Stomach (tissue), 9 donors: Measurements from ENCODE around the gene SEPTIN10. TPM values are rescaled to one million over a fixed set of nuclear protein-coding genes. Genes with fewer than 3 reads are reported as not detected.

ENCODE experiments used
- DNase-seq, 2 donors: peaks; one replicate each; pipeline versions ENCODE4 v3.0.0 to v3.0.0-alpha.2; 2013 to 2019
- H3K27ac ChIP-seq, 5 donors: fragments of 200-600 bp in 4 of 5; sonication (generic) in 4 of 5; one replicate each; pipeline ENCODE4 v1.5.1; 2013 to 2019; ENCODE audit warnings: mild to moderate bottlenecking in 1 of 5, moderate library complexity in 1 of 5
- H3K27me3 ChIP-seq, 3 donors: fragments of 200-600 bp; sonication (generic); one replicate each; pipeline ENCODE4 v1.5.1; 2017 to 2019; ENCODE audit warnings: mixed run types in 1 of 3
- H3K36me3 ChIP-seq, 4 donors: fragments of 200-600 bp; sonication (generic); 1 replicate in 3 of 4; 2 replicates in 1 of 4; pipeline ENCODE4 v1.5.1; 2016 to 2019
- H3K4me1 ChIP-seq, 4 donors: fragments of 200-600 bp; sonication (generic); one replicate each; pipeline ENCODE4 v1.5.1; 2016 to 2019
- H3K4me3 ChIP-seq, 4 donors: fragments of 200-600 bp; sonication (generic) in 3 of 4; one replicate each; pipeline ENCODE4 v1.5.1; 2016 to 2019; ENCODE audit warnings: mild to moderate bottlenecking in 1 of 4
- H3K9me3 ChIP-seq, 4 donors: fragments of 200-600 bp; sonication (generic); one replicate each; pipeline ENCODE4 v1.5.1; 2016 to 2019
- CTCF ChIP-seq, 7 experiments: fragments of 450-650 bp in 4 of 7; fragments of 200-600 bp in 3 of 7; sonication (generic) in 3 of 7; IDR thresholded peaks; one replicate each; pipeline ENCODE4 v1.5.1; 2016 to 2019; ENCODE audit warnings: antibody characterized with exemption in 7 of 7, control low read depth in 2 of 7, mild to moderate bottlenecking in 1 of 7
- EP300 ChIP-seq: sonication (generic); formaldehyde crosslinking; IDR thresholded peaks from one replicate; pipeline ENCODE4 v1.6.1; 2017; ENCODE audit warnings: antibody characterized with exemption
- POLR2A ChIP-seq, 4 donors: fragments of 450-650 bp; IDR thresholded peaks; one replicate each; pipeline ENCODE4 v1.6.1; 2016; ENCODE audit warnings: antibody characterized with exemption in 4 of 4, control low read depth in 2 of 4, mild to moderate bottlenecking in 1 of 4, moderate library complexity in 1 of 4
- POLR2AphosphoS5 ChIP-seq, 3 donors: sonication (generic); formaldehyde crosslinking; IDR thresholded peaks; one replicate each; pipeline ENCODE4 v1.6.1; 2016; ENCODE audit warnings: antibody characterized with exemption in 3 of 3
- WGBS, 5 donors: extraction: QIAGEN DNeasy Blood & Tissue Kit in 3 of 5; methylation state at CpG; one replicate each; pipeline versions ENCODE4 v1.1.5 to v1.1.7; 2013 to 2018; 5-methylcytosine and 5-hydroxymethylcytosine counted together
- intact Hi-C: fragments of 100-400 bp; cut with DNase I; formaldehyde crosslinking; loops from one replicate; pipeline ENCODE4 v1.15.1; 2023; ENCODE audit warnings: low total_unique reads
- polyA plus RNA-seq, 3 donors: library from polyadenylated mRNA; stranded (reverse); fragments of 200-250 nt; gene quantifications; one replicate each; pipeline ENCODE4 v1.2.3, GENCODE V29; 2013
- total RNA-seq, 5 donors: library from RNA; depleted of rRNA; stranded (reverse); fragments of >200 nt; gene quantifications; one replicate each; pipeline versions ENCODE4 v1.1.0 to v1.2.3, GENCODE V29; 2014 to 2016
- donor health status: healthy with polysubstance abuse.
- donor health status: Bipolar disorder and iron deficiency.
- donor health status: healthy.

SEPTIN10 gene
- total and polyA plus RNA-seq, 8 donors = 24.9 to 101 (median 45.9) TPM

GRCh38 chr2:109558076-109558882 lies 55.5 kb downstream of the SEPTIN10 start:
- DNase-seq = peak; percentile 69 to 91
- no peaks in the 10 kb centered on the region for H3K27me3 ChIP-seq
- peaks cover 0 to 14% (median 11%) of the 10 kb centered on the region in 4 donors for H3K36me3 ChIP-seq
- H3K9me3 ChIP-seq = no peaks in the 10 kb centered on the region
- H3K27ac ChIP-seq = peak overlapping the region; percentile 52 to 82 (median 74)
- 30 to 46% (median 39%) methylated on average over 9 of the region's 9 CpGs for WGBS, 5 donors
- peaks cover 8 to 22% (median 10%) of the 10 kb centered on the region in 4 donors for H3K4me1 ChIP-seq
- intact Hi-C loops = no loop called here
- no peak overlapping the region for H3K4me3 ChIP-seq
- no peak for TF ChIP-seq CTCF (IDR thresholded peaks at IDR 0.05)
- peak; percentile 14 to 92 (median 84) for TF ChIP-seq POLR2AphosphoS5 (IDR thresholded peaks at IDR 0.05)

DNA sequence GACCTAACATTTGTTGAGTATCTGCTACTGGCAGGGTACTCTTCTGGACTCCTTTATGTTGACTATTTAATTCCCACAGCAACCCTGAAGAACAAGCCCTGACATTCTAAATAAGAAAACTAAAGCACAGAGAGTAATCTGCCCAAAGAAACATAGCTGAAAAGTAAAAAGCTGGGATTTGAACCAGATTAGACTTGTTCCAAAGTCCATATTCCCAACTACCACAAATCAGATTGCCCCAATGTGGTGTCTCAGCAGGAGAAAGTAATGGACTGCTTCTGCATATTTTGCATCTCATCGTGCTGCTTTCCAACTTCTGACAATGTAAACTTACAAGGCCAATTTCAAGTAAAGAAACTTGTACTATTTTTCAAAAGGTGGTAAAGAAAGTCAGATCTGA lies 56.5 kb downstream of the SEPTIN10 start:
- Histone ChIP-seq H3K27ac (peak overlapping the region in 3 of 5 donors; percentile 52 to 81 (median 74)), H3K9me3 (no peaks in the 10 kb centered on the region)
- intact Hi-C loops = no loop called here

DNA sequence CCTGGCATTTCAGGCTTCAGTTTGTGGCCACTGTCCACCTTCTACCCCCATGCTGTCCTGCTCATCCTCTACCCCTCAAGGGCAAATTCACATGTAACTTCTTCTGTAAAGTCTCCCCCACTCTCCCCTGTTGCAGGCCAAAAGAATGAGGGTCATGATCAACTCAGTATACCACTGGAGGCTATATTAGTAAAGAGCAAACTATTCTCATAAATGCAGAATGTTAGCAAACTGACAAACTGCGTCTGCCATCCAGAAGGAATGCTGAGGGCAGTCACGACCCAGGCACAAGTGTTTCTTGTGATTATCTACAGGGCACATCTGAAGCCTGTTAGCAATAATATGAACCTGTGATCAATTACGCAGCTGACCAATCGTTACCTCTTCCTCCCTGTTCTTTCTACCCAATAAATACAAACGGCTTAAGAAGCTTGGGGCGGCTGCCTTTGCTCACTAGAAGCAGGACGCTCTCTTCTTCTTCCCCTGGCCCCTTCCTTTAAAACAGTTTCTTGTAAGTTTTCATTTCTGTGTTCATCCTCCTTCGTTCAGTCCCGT lies 58.3 kb downstream of the SEPTIN10 start:
- TF ChIP-seq EP300 (no peak), POLR2AphosphoS5 (IDR thresholded peaks at IDR 0.05) (no peak), CTCF (IDR thresholded peaks at IDR 0.05) (no peak), POLR2A (IDR thresholded peaks at IDR 0.05) (no peak)
- no peak overlapping the region for H3K4me3 ChIP-seq
- no peak overlapping the region for H3K27ac ChIP-seq
- H3K4me1 ChIP-seq = peaks cover 8 to 17% (median 10%) of the 10 kb centered on the region in 4 donors
- WGBS, 5 donors = 84 to 94% (median 93%) methylated on average over 9 of the region's 9 CpGs
- DNase-seq = no peak
- intact Hi-C loops = no loop called here
- no peaks in the 10 kb centered on the region for H3K27me3 ChIP-seq
- H3K9me3 ChIP-seq = no peaks in the 10 kb centered on the region
- peaks cover 0 to 20% (median 18%) of the 10 kb centered on the region in 4 donors for H3K36me3 ChIP-seq

More for the DNA sequence above, 56.5 kb downstream of the SEPTIN10 start:
- Histone ChIP-seq H3K27me3 (no peaks in the 10 kb centered on the region), H3K4me1 (peaks cover 8 to 22% (median 10%) of the 10 kb centered on the region in 4 donors), H3K4me3 (no peak overlapping the region), H3K36me3 (peaks cover 0 to 14% (median 11%) of the 10 kb centered on the region in 4 donors)
- no peak for TF ChIP-seq EP300
- TF ChIP-seq CTCF (IDR thresholded peaks at IDR 0.05) = no peak
- no peak for TF ChIP-seq POLR2AphosphoS5 (IDR thresholded peaks at IDR 0.05)
- TF ChIP-seq POLR2A (IDR thresholded peaks at IDR 0.05) = no peak
- WGBS, 5 donors = 56 to 83% (median 64%) methylated on average over 1 of the region's 1 CpG
- DNase-seq = no peak

DNA sequence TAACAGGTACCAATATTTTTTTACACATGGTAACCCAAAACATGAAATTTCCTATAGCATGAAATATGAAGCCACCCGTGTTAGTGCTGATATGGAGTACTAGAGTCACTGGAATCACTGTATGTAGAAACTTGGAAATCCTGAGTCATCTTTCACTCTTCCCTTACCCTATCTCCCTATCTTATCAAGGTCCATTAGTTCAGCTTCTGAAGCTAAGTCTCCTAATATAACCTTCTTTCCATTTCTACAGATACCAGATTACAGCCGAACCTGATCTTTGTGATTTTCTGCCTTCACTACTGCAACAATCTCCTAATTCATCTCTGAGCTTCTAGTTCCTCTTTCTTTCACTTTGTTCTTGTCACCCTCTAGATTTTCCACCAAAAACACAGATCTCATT lies 59.0 kb downstream of the SEPTIN10 start:
- intact Hi-C loops = no loop called here
- Histone ChIP-seq H3K9me3 (no peaks in the 10 kb centered on the region), H3K27ac (no peak overlapping the region), H3K4me3 (no peak overlapping the region), H3K36me3 (peaks cover 0 to 20% (median 18%) of the 10 kb centered on the region in 4 donors), H3K27me3 (no peaks in the 10 kb centered on the region), H3K4me1 (peaks cover 8 to 17% (median 10%) of the 10 kb centered on the region in 4 donors)
- no peak for TF ChIP-seq POLR2A (IDR thresholded peaks at IDR 0.05)
- TF ChIP-seq POLR2AphosphoS5 (IDR thresholded peaks at IDR 0.05) = peak in 1 of 3 donors; percentile 18
- no peak for DNase-seq
- WGBS, 5 donors = 43 to 63% (median 49%) methylated on average over 2 of the region's 2 CpGs
